ENCODE results near the gene C1orf21.

DNA sequence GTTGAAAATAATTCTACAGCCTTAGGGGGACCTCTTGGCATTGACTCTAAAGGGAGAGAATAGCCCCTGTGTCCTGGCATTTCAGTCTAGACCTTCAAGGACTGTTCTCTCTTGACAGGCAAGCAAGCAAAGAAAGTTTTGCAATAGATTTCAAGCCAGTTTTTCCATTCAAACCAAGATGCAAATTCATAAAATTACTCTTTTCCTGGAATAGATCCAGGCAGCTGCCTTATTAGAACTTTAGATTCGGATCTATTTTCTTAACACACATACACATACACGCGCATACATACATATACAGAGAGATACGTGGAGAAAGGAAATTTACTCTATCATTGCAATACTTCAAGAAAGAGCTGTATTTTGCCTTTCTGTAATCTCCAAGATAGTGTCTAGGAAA lies 238.4 kb downstream of the C1orf21 start:
- no peak for TF ChIP-seq NFRKB (IDR thresholded peaks at IDR 0.05)
- TF ChIP-seq FOXK2 (IDR thresholded peaks at IDR 0.05), result no peak
- TF ChIP-seq FOXA1 (IDR thresholded peaks at IDR 0.05), result no peak
- TF ChIP-seq HDGF (IDR thresholded peaks at IDR 0.05; ENCODE audit: borderline replicate concordance), result no peak
- TF ChIP-seq, protein P1, sequence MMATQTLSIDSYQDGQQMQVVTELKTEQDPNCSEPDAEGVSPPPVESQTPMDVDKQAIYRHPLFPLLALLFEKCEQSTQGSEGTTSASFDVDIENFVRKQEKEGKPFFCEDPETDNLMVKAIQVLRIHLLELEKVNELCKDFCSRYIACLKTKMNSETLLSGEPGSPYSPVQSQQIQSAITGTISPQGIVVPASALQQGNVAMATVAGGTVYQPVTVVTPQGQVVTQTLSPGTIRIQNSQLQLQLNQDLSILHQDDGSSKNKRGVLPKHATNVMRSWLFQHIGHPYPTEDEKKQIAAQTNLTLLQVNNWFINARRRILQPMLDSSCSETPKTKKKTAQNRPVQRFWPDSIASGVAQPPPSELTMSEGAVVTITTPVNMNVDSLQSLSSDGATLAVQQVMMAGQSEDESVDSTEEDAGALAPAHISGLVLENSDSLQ (IDR thresholded peaks at IDR 0.05), result no peak
- TF ChIP-seq CTBP1 (IDR thresholded peaks at IDR 0.05; ENCODE audit: borderline replicate concordance), result no peak
- no peak for TF ChIP-seq SP1 (IDR thresholded peaks at IDR 0.05)
- no peak for TF ChIP-seq BHLHE40 (IDR thresholded peaks at IDR 0.05; ENCODE audit: borderline replicate concordance)
- no peak for TF ChIP-seq TARDBP (IDR thresholded peaks at IDR 0.05)
- TF ChIP-seq ARNT (IDR thresholded peaks at IDR 0.05), result no peak
- no peak for TF ChIP-seq ZNF384 (IDR thresholded peaks at IDR 0.05)
- TF ChIP-seq LEF1 (IDR thresholded peaks at IDR 0.05; ENCODE audit: borderline replicate concordance), result no peak
- no peak for TF ChIP-seq L3MBTL2 (conservative IDR thresholded peaks at IDR 0.05)
- TF ChIP-seq ELF4 (IDR thresholded peaks at IDR 0.05), result no peak

Measured in HEK293T (cell line).